HG02943 (cell line): ENCODE results near the gene PIP5K1B.

ENCODE experiments used
- ATAC-seq: cut with Tn5 transposase; IDR thresholded peaks from one replicate; pipeline ENCODE4 v1.9.1; 2021; ENCODE audit warnings: mild to moderate bottlenecking, low read depth, moderate library complexity; ENCODE audit not compliant: unreplicated experiment

Gene PIP5K1B

GRCh38 chr9:68762570-68762969 is 57.5 kb downstream of the PIP5K1B start:
- no peak for ATAC-seq

- ATAC-seq: no peak
Observed at GRCh38 chr9:68763104-68763503, 58.1 kb downstream of the PIP5K1B start.

- no peak for ATAC-seq
Observed at GRCh38 chr9:68768619-68769018, 63.6 kb downstream of the PIP5K1B start.

- ATAC-seq: no peak
Observed at GRCh38 chr9:68769852-68770251, 64.8 kb downstream of the PIP5K1B start.

GRCh38 chr9:68771376-68771775 is 66.3 kb downstream of the PIP5K1B start:
- ATAC-seq: no peak

GRCh38 chr9:68775003-68775730 is 70.1 kb downstream of the PIP5K1B start:
- no peak for ATAC-seq

- no peak for ATAC-seq
Observed at GRCh38 chr9:68777070-68777763, 72.2 kb downstream of the PIP5K1B start.

- ATAC-seq: no peak
Observed at GRCh38 chr9:68778635-68779034, 73.6 kb downstream of the PIP5K1B start.

- ATAC-seq: peak; percentile 84
Observed at GRCh38 chr9:68779558-68780379, 74.7 kb downstream of the PIP5K1B start.

- ATAC-seq: no peak
Observed at GRCh38 chr9:68780380-68780712, 75.3 kb downstream of the PIP5K1B start.

- ATAC-seq: no peak
Observed at GRCh38 chr9:68780720-68781119, 75.7 kb downstream of the PIP5K1B start.

GRCh38 chr9:68781928-68782327 is 76.9 kb downstream of the PIP5K1B start:
- ATAC-seq: no peak

GRCh38 chr9:68782546-68782945 is 77.5 kb downstream of the PIP5K1B start:
- no peak for ATAC-seq

GRCh38 chr9:68785965-68786364 is 80.9 kb downstream of the PIP5K1B start:
- ATAC-seq: no peak

- ATAC-seq: no peak
Observed at GRCh38 chr9:68791169-68791568, 86.1 kb downstream of the PIP5K1B start.

- peak; percentile 95 for ATAC-seq
Observed at GRCh38 chr9:68793605-68794343, 88.7 kb downstream of the PIP5K1B start.

- no peak for ATAC-seq
Observed at GRCh38 chr9:68794898-68795297, 89.9 kb downstream of the PIP5K1B start.

- no peak for ATAC-seq
Observed at GRCh38 chr9:68795411-68795810, 90.4 kb downstream of the PIP5K1B start.

GRCh38 chr9:68797116-68797515 is 92.1 kb downstream of the PIP5K1B start:
- no peak for ATAC-seq

GRCh38 chr9:68798423-68798822 is 93.4 kb downstream of the PIP5K1B start:
- ATAC-seq: no peak

GRCh38 chr9:68800836-68801235 is 95.8 kb downstream of the PIP5K1B start:
- no peak for ATAC-seq
